HG03135 (cell line): Measurements from ENCODE around the gene BCAS1.
"Not testable (repeated sequence)": the region's sequence is repeated elsewhere in the genome, so short reads cannot be mapped to it uniquely, and the experiment has no call there.

ENCODE experiments used
- ATAC-seq: cut with Tn5 transposase; IDR thresholded peaks from one replicate; pipeline ENCODE4 v1.9.1; 2021; ENCODE audit warnings: mild to moderate bottlenecking, moderate library complexity; ENCODE audit not compliant: unreplicated experiment

The BCAS1 gene

GRCh38 chr20:53990003-53990402, 80.4 kb downstream of the BCAS1 start:
- ATAC-seq: no peak

- ATAC-seq: no peak
Observed at GRCh38 chr20:53989401-53989800, 81.0 kb downstream of the BCAS1 start.

GRCh38 chr20:53986037-53986650, 84.2 kb downstream of the BCAS1 start:
- no peak for ATAC-seq

GRCh38 chr20:53985150-53985518, 85.3 kb downstream of the BCAS1 start:
- no peak for ATAC-seq

GRCh38 chr20:53984356-53985149, 85.8 kb downstream of the BCAS1 start:
- no peak for ATAC-seq

- no peak for ATAC-seq
Observed at GRCh38 chr20:53983401-53983800, 87.0 kb downstream of the BCAS1 start.

GRCh38 chr20:53982624-53983023, 87.8 kb downstream of the BCAS1 start:
- no peak for ATAC-seq

- no peak for ATAC-seq
Observed at GRCh38 chr20:53981752-53982437, 88.5 kb downstream of the BCAS1 start.

- no peak for ATAC-seq
Observed at GRCh38 chr20:53981130-53981529, 89.3 kb downstream of the BCAS1 start.

GRCh38 chr20:53980031-53980465, 90.3 kb downstream of the BCAS1 start:
- no peak for ATAC-seq

- ATAC-seq: no peak
Observed at GRCh38 chr20:53978497-53978896, 91.9 kb downstream of the BCAS1 start.

GRCh38 chr20:53977391-53977790, 93.0 kb downstream of the BCAS1 start:
- ATAC-seq: no peak

- no peak for ATAC-seq
Observed at GRCh38 chr20:53975761-53976160, 94.6 kb downstream of the BCAS1 start.

GRCh38 chr20:53974785-53975555, 95.4 kb downstream of the BCAS1 start:
- no peak for ATAC-seq

GRCh38 chr20:53973882-53974281, 96.5 kb downstream of the BCAS1 start:
- not testable (repeated sequence) for ATAC-seq

GRCh38 chr20:53972179-53972578, 98.2 kb downstream of the BCAS1 start:
- ATAC-seq: no peak

GRCh38 chr20:53971096-53971683, 99.2 kb downstream of the BCAS1 start:
- no peak for ATAC-seq

GRCh38 chr20:53970232-53970631, 100.2 kb downstream of the BCAS1 start:
- ATAC-seq: no peak

- no peak for ATAC-seq
Observed at GRCh38 chr20:53967527-53967926, 102.9 kb downstream of the BCAS1 start.

GRCh38 chr20:53966774-53967398, 103.5 kb downstream of the BCAS1 start:
- ATAC-seq: no peak
